GM04503 (cell line): ENCODE results near the gene LIME1.
"Not testable (repeated sequence)": the region's sequence is repeated elsewhere in the genome, so short reads cannot be mapped to it uniquely, and the experiment has no call there.

Experiments
- DNase-seq: peaks from one replicate; pipeline ENCODE4 v3.0.0-alpha.2; 2012; ENCODE audit warnings: low read depth

The LIME1 gene

GRCh38 chr20:63773571-63774241 lies 37.2 kb downstream of the LIME1 start:
- DNase-seq = no peak

- DNase-seq = no peak
These were observed 37.8 kb downstream of the LIME1 start for GRCh38 chr20:63774306-63774705.

DNA sequence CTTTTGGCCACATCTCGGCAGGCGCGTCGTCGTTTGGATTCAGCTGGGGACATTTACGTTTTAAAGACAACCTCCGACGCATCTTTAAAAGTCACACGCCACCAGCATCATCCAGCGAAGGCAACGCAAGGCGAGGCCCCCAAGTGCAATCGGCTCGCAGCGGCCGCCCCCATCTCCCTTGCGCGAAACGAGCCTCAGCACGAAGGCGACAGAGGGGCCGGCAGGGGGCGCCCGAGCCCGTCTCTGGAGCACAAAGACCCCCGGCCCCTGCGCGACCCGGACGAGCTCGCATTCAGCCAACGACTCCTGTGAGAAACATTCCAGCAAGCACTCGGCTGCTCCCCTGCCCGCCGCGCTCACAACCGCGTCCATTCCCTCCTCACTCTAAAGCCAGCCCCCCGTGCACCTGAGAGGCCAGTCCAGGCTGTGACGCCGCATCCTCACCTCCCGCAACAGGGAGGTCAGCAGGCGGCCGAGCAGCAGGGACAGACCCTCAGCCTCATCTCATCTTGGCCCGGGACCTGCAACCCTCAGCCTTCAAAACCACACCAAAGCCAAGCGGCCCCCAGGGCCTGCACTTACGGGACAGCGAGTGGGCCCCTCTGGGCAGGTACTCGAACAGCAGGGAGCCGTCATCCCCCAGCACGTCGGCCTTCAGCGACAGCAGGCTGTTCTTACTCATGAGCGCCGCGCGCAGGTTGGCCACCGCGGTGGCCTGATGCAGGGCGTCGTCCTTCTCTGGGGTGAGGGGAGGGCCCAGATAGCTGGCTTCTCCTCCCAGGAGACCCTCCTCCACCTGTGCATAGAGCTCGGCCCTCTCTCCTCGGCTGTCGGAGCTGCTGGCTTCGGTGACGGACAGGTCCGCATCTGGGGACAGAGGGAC lies 38.9 kb downstream of the LIME1 start:
- no peak for DNase-seq

GRCh38 chr20:63776875-63777274 lies 40.4 kb downstream of the LIME1 start:
- DNase-seq = not testable (repeated sequence)

GRCh38 chr20:63777614-63778013 lies 41.1 kb downstream of the LIME1 start:
- DNase-seq = no peak

GRCh38 chr20:63778034-63778752 lies 41.7 kb downstream of the LIME1 start:
- no peak for DNase-seq

DNA sequence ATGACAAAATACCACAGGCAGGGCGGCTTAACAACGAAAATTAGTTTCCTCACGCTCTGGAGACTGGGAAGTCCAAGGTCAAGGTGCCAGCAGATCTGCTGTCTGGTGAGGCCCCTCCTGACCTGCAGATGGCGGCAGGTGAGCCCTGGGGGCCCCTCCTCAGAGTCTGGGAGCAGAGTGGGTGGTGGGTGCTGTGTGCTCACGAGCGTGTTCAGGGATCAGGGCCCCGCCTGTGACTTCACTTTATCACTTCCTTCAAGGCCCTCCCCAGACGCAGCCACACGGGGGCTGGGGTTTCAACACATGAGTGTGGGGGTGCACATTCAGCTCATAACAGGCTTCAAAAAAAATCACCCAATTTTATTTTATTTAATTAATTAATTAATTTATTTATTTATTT lies 42.4 kb downstream of the LIME1 start:
- DNase-seq = no peak

DNA sequence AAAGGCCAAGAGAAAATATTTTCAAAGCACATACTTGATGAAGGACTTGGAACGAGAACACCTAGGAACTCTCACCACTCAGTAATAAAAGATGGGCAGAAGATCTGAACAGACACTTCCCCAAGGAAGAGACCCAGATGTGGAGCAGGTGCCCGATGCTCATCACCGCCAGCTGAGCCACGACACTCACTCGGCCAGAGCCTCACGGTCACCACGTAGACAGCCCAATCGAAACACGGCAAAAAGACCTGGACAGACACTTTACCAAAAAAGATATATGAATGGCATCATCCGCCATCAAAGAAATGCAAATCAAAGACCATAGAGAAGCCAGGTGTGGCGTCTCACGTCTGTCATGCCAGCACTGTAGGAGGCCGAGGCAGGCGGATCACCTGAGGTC lies 44.7 kb downstream of the LIME1 start:
- no peak for DNase-seq

DNA sequence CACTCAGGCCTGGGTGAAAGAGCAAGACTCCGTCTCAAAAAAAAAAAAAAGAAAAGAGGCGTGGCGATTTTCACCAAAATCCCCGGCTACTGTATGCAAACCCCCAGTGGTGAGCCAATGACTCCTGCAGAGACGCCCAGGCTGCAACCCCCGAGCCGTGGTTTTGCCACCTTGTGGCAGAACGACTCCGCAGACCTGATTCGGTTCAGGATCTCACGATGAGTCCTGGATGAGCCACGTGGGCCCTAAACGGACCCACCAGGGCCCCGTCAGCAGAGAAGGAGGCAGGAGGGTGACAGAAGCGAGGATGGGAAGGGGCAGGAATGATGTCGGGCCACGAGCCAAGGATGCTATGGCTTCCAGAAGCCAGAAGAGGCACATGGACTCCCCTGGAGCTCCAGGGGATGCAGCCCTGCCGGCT lies 45.6 kb downstream of the LIME1 start:
- no peak for DNase-seq

DNA sequence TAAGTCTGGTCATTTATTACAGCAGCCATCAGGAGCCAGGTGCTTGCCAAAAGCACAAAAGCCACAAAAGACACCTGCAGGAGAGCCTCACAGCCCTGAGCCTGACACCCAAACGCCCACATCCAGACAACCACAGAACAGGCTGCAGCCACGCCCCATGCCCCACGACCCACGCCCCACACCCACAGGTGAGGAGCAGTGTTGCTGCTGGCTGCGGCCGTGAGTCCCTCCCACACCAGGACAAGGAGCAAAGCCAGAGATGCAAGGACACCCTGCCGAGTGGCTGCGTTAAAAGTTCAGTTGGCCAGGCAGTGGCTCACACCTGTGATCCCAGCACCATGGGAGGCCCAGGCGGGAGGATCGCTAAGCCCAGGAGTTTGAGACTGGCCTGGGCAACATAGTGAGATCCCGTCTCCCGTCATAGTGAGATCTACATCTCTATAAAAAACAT lies 46.1 kb downstream of the LIME1 start:
- no peak for DNase-seq

- DNase-seq = no peak
These were observed 47.5 kb downstream of the LIME1 start for GRCh38 chr20:63783970-63784369.

DNA sequence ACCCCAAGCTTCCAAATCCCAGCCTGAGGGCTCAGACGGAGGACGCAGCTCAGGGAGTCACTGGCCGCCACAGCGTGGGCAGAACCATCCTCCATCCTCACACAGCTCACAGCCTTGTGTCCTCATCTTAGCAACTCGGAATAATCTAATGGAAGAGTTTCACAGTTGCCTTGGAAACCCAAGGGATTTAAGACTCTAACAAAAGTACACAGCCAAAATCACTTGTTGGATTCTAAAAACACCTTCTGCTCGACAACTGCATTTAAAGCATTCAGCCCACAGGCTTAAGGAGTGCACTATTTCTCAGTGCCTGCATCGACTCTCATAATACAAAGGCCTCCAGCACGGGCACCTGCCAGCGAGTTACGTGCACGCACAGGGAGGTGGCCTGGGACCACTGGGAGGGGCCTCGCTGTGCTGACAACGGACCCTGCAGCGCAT lies 49.2 kb downstream of the LIME1 start:
- no peak for DNase-seq

DNA sequence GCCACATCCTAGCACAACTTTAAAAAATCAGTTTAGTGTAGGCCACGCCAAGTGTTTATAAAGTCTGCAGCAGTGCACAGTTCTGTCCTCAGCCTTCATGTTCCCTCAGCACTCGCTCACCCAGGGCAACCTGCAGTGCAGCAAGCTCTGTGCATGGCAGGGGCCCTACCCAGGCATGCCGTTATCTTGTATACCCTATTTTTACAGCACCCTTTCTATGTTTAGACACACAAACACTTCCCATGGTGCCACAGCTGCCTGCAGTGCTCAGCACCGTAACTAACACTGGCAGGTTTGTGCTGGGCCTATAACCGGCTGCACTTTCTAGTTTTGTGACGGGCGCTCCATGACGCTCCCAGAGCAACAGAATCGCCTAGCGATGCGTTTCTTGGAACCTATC lies 50.8 kb downstream of the LIME1 start:
- no peak for DNase-seq

GRCh38 chr20:63787749-63788148 lies 51.3 kb downstream of the LIME1 start:
- DNase-seq = no peak
